Kidney (tissue), 14 donors: ENCODE measurements around the gene INO80. TPM values are rescaled to one million over a fixed set of nuclear protein-coding genes. Genes with fewer than 3 reads are reported as not detected.

Experiments used
- DNase-seq, 5 donors: peaks; one replicate each; pipeline ENCODE4 v3.0.0-alpha.2; 2013 to 2020
- FAIRE-seq: peaks from 2 replicates; lab custom pipeline; 2012; peaks lifted over from hg19 to GRCh38; lab: Jason Lieb, UNC
- H3K27ac ChIP-seq, 2 donors: one replicate each; pipeline ENCODE4 v1.7.0; 2013; ENCODE audit warnings: low read depth in 2 of 2, low read length in 2 of 2, inconsistent platforms in 1 of 2
- H3K27me3 ChIP-seq: one replicate; pipeline ENCODE4 v1.7.1; 2013; ENCODE audit warnings: low read length, inconsistent platforms; ENCODE audit not compliant: control insufficient read depth, insufficient read depth
- H3K36me3 ChIP-seq, 3 donors: one replicate each; pipeline versions ENCODE4 v1.7.0 to v1.7.1; 2013; ENCODE audit warnings: low read length in 3 of 3, control low read depth in 1 of 3, inconsistent platforms in 1 of 3; ENCODE audit not compliant: insufficient read depth in 3 of 3, control insufficient read depth in 2 of 3
- H3K4me1 ChIP-seq, 3 donors: one replicate each; pipeline versions ENCODE4 v1.7.0 to v1.7.1; 2013; ENCODE audit warnings: low read length in 3 of 3, inconsistent platforms in 1 of 3, low read depth in 1 of 3; ENCODE audit not compliant: control insufficient read depth in 2 of 3, insufficient read depth in 2 of 3
- H3K4me3 ChIP-seq, 3 donors: one replicate each; pipeline versions ENCODE4 v1.7.0 to v1.8.1; 2013; ENCODE audit warnings: low read length in 3 of 3, control low read depth in 1 of 3, inconsistent platforms in 1 of 3
- H3K9ac ChIP-seq, 3 donors: one replicate each; pipeline versions ENCODE4 v1.7.0 to v1.7.1; 2013; ENCODE audit warnings: low read length in 3 of 3, control low read depth in 1 of 3, inconsistent platforms in 1 of 3
- H3K9me3 ChIP-seq, 3 donors: one replicate each; pipeline versions ENCODE4 v1.7.0 to v1.7.1; 2013; ENCODE audit warnings: low read length in 3 of 3, control low read depth in 1 of 3, inconsistent platforms in 1 of 3; ENCODE audit not compliant: control insufficient read depth in 2 of 3, insufficient read depth in 1 of 3
- CTCF ChIP-seq: IDR thresholded peaks from 3 replicates; pipeline ENCODE4 v1.5.1; 2012; ENCODE audit warnings: mild to moderate bottlenecking, moderate library complexity, borderline replicate concordance; ENCODE audit not compliant: insufficient read depth; ENCODE audit errors: extremely low read depth
- intact Hi-C: fragments of 100-400 bp; cut with DNase I; formaldehyde crosslinking; loops from one replicate; pipeline ENCODE4 v1.11.1; 2022
- polyA plus RNA-seq: library from polyadenylated mRNA; stranded (reverse); fragments of 350-450 nt; fragmentation: Illumina TruSeq; extraction: RNeasy Lipid Tissue Mini Kit (QIAGEN cat#74804); gene quantifications from one replicate; pipeline ENCODE4 v1.2.3, GENCODE V29; 2014; ENCODE audit warnings: low read depth, low replicate concordance; ENCODE audit not compliant: insufficient read depth
- total RNA-seq: library from RNA; stranded (reverse); fragmentation: NEBNext Ultra II Directional; extraction: Animal tissue kit (Norgen Biotek cat#: 25700); gene quantifications from one replicate; pipeline ENCODE4 v1.2.1, GENCODE V29; 2021
- donor health status: control.
- donor health status: control.
- donor health status: control.
- donor health status: control.
- donor health status: control.
- donor health status: DM: yes; HTN: yes; CAD: no.
- donor health status: Normal renal cell carcinoma (clear cell type).

Gene INO80
- total and polyA plus RNA-seq, 2 donors from 2014 or later = 6.0 to 27.3 TPM

GRCh38 chr15:40938536-40938870, 177.6 kb downstream of the INO80 start:
- no peak for FAIRE-seq
- no peak for TF ChIP-seq CTCF
- intact Hi-C loops = no loop called here
- Histone ChIP-seq H3K27me3 (no peaks in the 10 kb centered on the region), H3K36me3 (no peaks in the 10 kb centered on the region), H3K27ac (no peak overlapping the region), H3K4me3 (no peak overlapping the region), H3K9ac (no peak overlapping the region), H3K9me3 (no peaks in the 10 kb centered on the region), H3K4me1 (peaks cover 0 to 23% (median 9%) of the 10 kb centered on the region in 3 donors)
- no peak for DNase-seq

- H3K9ac ChIP-seq = no peak overlapping the region
- intact Hi-C loops = no loop called here
- FAIRE-seq (no peak), DNase-seq (no peak)
- TF ChIP-seq CTCF = peak; percentile 37
- no peaks in the 10 kb centered on the region for H3K9me3 ChIP-seq
- H3K4me1 ChIP-seq = peaks cover 0 to 25% (median 9%) of the 10 kb centered on the region in 3 donors
- no peak overlapping the region for H3K4me3 ChIP-seq
- H3K36me3 ChIP-seq = no peaks in the 10 kb centered on the region
- no peaks in the 10 kb centered on the region for H3K27me3 ChIP-seq
- no peak overlapping the region for H3K27ac ChIP-seq
These were observed 178.1 kb downstream of the INO80 start for GRCh38 chr15:40937762-40938535.

GRCh38 chr15:40936709-40937666, 179.1 kb downstream of the INO80 start:
- Histone ChIP-seq H3K9me3 (no peaks in the 10 kb centered on the region), H3K4me3 (peak overlapping the region in 1 of 3 donors; percentile 29), H3K27ac (no peak overlapping the region), H3K4me1 (peaks cover 0 to 18% (median 5%) of the 10 kb centered on the region in 3 donors), H3K27me3 (no peaks in the 10 kb centered on the region), H3K36me3 (no peaks in the 10 kb centered on the region), H3K9ac (no peak overlapping the region)
- no peak for TF ChIP-seq CTCF
- DNase-seq (no peak), FAIRE-seq (no peak)
- intact Hi-C loops = no loop called here
